SK-N-SH (cell line): ENCODE data around the gene TRAPPC2L.
"Not testable (repeated sequence)": the region's sequence is repeated elsewhere in the genome, so short reads cannot be mapped to it uniquely, and the experiment has no call there.

Experiments
- EP300 ChIP-seq, 2 experiments: IDR thresholded peaks; 2 replicates each; pipeline versions ENCODE4 v1.4.0 to v1.6.1; 2012; ENCODE audit warnings: borderline replicate concordance in 1 of 2, low read depth in 1 of 2, low read length in 1 of 2
- MXI1 ChIP-seq: IDR thresholded peaks from 2 replicates; pipeline ENCODE4 v1.6.1; 2012; ENCODE audit warnings: mild to moderate bottlenecking, low read depth, low read length, improper control_type of control experiment
- POLR2AphosphoS5 ChIP-seq: IDR thresholded peaks from 2 replicates; pipeline ENCODE4 v1.6.1; 2012; ENCODE audit warnings: low read depth, low read length
- RAD21 ChIP-seq: IDR thresholded peaks from 2 replicates; pipeline ENCODE4 v1.6.1; 2012; ENCODE audit warnings: mild to moderate bottlenecking, low read length
- RCOR1 ChIP-seq: fragments of 150-350 bp; IDR thresholded peaks from 2 replicates; pipeline ENCODE4 v1.6.1; 2017; ENCODE audit warnings: antibody characterized with exemption, low read length
- SIN3A ChIP-seq: IDR thresholded peaks from 2 replicates; pipeline ENCODE4 v1.6.1; 2012; ENCODE audit warnings: low read depth, mild to moderate bottlenecking, low read length, moderate library complexity, borderline replicate concordance
- TF ChIP-seq, protein P1 (sequence below): fragments of 200-600 bp; sonication (generic); IDR thresholded peaks from 2 replicates; pipeline ENCODE4 v1.6.1; 2017; ENCODE audit warnings: antibody characterized with exemption, mild to moderate bottlenecking, moderate library complexity

DNA sequence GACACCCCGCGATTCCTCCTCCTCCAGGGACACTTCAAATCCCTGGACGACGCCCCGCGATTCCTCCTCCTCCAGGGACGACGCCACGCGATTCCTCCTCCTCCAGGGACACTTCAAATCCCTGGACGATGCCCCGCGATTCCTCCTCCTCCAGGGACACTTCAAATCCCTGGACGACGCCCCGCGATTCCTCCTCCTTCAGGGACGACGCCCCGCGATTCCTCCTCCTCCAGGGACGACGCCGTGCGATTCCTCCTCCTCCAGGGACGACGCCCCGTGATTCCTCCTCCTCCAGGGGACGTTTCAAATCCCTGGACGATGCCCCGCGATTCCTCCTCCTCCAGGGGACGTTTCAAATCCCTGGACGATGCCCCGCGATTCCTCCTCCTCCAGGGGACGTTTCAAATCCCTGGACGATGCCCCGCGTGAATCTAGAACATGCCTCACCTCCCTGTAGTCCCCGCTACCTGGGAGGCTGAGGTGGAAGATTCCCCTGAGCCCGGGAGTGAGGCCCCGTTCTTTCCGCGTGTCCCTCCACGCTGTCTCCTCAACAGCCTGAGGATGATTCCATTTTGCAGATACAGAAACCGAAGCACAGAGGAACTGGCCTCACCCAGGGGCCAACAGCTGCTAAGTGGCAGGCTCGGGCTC lies 32.9 kb downstream of the TRAPPC2L start:
- TF ChIP-seq, protein P1, sequence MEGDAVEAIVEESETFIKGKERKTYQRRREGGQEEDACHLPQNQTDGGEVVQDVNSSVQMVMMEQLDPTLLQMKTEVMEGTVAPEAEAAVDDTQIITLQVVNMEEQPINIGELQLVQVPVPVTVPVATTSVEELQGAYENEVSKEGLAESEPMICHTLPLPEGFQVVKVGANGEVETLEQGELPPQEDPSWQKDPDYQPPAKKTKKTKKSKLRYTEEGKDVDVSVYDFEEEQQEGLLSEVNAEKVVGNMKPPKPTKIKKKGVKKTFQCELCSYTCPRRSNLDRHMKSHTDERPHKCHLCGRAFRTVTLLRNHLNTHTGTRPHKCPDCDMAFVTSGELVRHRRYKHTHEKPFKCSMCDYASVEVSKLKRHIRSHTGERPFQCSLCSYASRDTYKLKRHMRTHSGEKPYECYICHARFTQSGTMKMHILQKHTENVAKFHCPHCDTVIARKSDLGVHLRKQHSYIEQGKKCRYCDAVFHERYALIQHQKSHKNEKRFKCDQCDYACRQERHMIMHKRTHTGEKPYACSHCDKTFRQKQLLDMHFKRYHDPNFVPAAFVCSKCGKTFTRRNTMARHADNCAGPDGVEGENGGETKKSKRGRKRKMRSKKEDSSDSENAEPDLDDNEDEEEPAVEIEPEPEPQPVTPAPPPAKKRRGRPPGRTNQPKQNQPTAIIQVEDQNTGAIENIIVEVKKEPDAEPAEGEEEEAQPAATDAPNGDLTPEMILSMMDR = not testable (repeated sequence)
- not testable (repeated sequence) for TF ChIP-seq EP300 (IDR thresholded peaks at IDR 0.05; ENCODE audit: borderline replicate concordance in 1 of 2, low read depth in 1 of 2, low read length in 1 of 2); RCOR1; RAD21; POLR2AphosphoS5; SIN3A; MXI1
